Measurements from ENCODE around the gene ELAVL2. TPM values are rescaled to one million over a fixed set of nuclear protein-coding genes. Genes with fewer than 3 reads are reported as not detected.

The ELAVL2 gene
- total RNA-seq, 1 donor = not detected

DNA sequence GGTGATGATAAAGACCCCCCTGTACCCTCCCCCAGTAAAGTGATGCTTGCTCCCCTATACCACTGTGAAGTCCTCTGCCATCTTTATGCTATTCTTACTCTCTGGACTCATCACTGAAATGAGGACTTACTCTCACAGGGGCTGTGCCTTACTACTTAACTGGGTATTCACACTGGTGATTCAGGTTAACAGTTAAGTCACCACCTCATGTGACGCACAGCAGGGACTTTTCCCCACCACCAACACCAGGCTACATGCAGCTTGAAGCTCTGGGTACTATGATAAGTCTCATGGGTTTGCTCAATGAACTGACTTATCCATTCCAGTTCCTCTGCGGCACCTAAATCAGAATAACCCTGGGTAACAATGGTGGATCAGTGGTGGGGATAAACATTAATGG lies 163.7 kb downstream of the ELAVL2 start:
- DNase-seq (ENCODE audit: low read depth) = no peak
- no peak overlapping the region for H3K4me3 ChIP-seq (ENCODE audit: low read depth, low read length)
- TF ChIP-seq, protein P1, sequence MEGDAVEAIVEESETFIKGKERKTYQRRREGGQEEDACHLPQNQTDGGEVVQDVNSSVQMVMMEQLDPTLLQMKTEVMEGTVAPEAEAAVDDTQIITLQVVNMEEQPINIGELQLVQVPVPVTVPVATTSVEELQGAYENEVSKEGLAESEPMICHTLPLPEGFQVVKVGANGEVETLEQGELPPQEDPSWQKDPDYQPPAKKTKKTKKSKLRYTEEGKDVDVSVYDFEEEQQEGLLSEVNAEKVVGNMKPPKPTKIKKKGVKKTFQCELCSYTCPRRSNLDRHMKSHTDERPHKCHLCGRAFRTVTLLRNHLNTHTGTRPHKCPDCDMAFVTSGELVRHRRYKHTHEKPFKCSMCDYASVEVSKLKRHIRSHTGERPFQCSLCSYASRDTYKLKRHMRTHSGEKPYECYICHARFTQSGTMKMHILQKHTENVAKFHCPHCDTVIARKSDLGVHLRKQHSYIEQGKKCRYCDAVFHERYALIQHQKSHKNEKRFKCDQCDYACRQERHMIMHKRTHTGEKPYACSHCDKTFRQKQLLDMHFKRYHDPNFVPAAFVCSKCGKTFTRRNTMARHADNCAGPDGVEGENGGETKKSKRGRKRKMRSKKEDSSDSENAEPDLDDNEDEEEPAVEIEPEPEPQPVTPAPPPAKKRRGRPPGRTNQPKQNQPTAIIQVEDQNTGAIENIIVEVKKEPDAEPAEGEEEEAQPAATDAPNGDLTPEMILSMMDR (IDR thresholded peaks at IDR 0.05; ENCODE audit: insufficient read depth, low read depth, low read length) = no peak

DNA sequence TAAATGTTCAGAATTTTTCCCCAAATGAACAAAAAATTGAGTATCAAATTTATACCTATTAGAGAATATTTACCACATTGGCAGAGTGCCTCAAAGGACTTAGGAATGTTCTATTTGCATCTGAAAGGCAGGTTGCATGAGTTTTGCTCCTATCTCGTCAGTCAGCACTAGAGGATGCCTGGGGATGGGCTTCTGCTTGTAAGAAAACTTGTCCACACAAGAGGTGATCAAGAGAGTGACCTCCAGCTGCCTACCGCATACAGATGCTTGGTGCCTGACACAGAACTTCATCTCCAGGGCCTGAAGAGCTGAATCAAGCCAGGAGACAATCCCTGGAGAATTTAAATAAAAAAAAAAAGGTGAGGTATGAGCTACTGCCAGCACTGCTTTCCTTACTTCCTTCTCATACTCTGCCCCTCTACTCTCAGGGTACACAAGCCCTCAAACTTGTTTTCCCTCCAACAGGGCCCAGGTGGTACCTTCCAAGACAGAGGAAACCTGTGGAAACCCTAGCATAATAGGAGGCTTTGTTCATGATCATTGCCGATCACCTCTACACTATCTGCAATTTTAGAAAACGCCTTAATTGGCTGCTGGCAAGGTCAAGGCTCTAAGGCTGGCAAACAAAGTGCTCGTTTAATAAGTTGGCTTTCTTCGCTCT lies 166.6 kb downstream of the ELAVL2 start:
- H3K4me3 ChIP-seq (ENCODE audit: low read depth, low read length) = no peak overlapping the region
- TF ChIP-seq, protein P1 (IDR thresholded peaks at IDR 0.05; ENCODE audit: insufficient read depth, low read depth, low read length) = no peak
- no peak for DNase-seq (ENCODE audit: low read depth)

DNA sequence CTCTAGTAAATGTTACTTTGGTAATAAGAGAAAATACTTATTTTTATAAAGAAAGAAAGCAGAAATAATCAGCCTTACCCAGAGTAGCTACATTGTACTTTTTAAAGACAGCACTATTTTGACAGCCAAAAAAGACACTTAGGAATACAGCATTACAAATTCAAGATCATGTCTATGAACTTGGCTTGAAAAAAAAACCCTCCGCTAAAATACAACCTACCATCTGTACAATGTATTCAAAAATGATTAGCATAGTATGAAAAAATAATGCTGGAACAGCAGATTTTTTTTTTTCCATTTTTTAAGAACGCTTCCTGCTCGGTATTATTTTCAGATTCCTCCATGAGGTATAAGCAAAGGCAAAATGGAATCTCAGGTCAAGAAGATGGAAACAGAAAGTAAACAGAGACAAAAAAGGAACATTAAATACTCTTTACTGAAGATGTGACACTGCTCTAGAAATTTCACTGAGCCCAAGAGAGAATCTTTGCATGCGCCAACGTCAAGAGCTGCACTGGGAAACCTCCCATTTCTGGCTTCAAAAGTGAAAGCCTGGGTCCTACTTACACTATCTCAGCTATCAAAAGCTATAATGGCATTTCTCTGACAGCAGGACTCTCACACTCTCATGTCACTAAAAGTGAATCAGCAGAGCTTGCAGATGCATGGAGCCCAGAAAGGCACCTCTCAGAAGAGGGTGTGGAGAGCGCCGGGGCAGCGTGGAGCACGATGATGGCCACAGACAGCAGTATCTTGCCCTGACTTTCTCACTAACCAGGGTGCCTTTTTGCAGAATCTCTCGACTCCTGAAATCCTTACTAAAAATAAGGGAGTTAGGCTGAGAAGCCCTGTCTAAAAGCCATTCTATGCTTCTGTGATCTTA lies 167.4 kb downstream of the ELAVL2 start:
- TF ChIP-seq, protein P1 (IDR thresholded peaks at IDR 0.05; ENCODE audit: insufficient read depth, low read depth, low read length) = no peak
- DNase-seq (ENCODE audit: low read depth) = no peak

DNA sequence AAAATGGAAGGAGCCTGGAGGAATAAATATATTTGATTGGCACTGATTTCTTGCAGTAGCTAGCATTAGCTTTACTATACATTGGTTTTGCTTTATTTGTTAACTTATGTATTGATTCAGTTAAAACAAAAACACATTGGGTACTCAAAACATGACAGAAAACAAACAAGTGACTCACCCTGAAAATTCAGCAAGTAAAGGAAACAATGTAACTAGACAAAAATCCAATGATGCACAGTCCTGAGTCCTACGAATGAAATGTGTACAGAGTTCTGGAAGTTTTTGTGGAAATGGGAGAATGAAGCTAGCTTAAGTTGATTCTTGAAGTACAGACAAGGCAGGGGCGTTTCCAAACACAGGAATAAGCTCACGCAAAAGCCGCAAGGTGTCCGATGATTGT lies 175.0 kb downstream of the ELAVL2 start:
- H3K4me3 ChIP-seq (ENCODE audit: low read depth, low read length) = no peak overlapping the region
- TF ChIP-seq, protein P1 (IDR thresholded peaks at IDR 0.05; ENCODE audit: insufficient read depth, low read depth, low read length) = no peak
- DNase-seq (ENCODE audit: low read depth) = no peak

More for the DNA sequence above, 167.4 kb downstream of the ELAVL2 start:
- no peak overlapping the region for H3K4me3 ChIP-seq (ENCODE audit: low read depth, low read length)

DNA sequence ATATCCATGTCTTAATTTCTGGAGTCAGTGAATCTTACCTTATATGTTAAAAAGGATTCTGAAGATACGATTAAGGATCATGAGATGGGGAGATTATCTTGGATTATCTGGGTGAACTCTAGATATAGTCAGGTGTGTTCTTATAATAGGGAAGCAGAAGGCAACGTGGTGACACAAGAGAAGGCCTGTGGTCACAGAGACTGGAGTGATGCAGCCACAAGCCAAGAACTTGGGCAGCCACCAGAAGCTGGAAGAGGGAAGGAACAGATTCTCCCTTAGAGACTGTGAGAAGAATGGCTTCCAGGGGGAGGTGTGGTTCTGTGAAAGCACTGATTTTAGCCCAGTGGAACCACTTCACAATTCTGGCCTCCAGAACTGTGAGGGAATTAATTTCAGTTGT lies 177.4 kb downstream of the ELAVL2 start:
- DNase-seq (ENCODE audit: low read depth) = no peak

DNA sequence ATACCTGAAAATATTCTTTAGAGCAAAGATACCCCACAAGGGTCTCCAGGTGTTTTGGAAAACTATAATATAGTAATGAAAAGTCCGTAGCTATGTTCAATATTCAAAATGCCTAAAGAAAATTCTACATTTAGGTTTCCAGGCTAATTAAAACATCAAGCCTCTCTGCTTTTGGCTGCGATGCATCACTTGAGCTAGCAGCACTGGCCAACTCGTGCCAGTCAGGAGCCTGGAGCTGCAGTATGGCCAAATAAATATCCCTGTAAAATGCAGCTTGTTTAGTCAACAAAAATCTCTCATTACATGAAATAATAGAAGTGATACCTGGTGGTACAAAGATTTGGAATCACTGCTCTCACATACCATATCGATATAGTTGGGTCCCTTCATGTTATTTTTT lies 181.1 kb downstream of the ELAVL2 start:
- H3K4me3 ChIP-seq (ENCODE audit: low read depth, low read length) = no peak overlapping the region
- no peak for DNase-seq (ENCODE audit: low read depth)
- TF ChIP-seq, protein P1 (IDR thresholded peaks at IDR 0.05; ENCODE audit: insufficient read depth, low read depth, low read length) = no peak

More for the DNA sequence above, 177.4 kb downstream of the ELAVL2 start:
- H3K4me3 ChIP-seq (ENCODE audit: low read depth, low read length) = no peak overlapping the region
- TF ChIP-seq, protein P1 (IDR thresholded peaks at IDR 0.05; ENCODE audit: insufficient read depth, low read depth, low read length) = no peak
